ENCODE measurements around the gene SYTL3.
"Not testable (repeated sequence)": the region's sequence is repeated elsewhere in the genome, so short reads cannot be mapped to it uniquely, and the experiment has no call there.

Gene SYTL3

GRCh38 chr6:158665332-158665731 is 15.5 kb downstream of the SYTL3 start:
- FAIRE-seq = no peak

DNA sequence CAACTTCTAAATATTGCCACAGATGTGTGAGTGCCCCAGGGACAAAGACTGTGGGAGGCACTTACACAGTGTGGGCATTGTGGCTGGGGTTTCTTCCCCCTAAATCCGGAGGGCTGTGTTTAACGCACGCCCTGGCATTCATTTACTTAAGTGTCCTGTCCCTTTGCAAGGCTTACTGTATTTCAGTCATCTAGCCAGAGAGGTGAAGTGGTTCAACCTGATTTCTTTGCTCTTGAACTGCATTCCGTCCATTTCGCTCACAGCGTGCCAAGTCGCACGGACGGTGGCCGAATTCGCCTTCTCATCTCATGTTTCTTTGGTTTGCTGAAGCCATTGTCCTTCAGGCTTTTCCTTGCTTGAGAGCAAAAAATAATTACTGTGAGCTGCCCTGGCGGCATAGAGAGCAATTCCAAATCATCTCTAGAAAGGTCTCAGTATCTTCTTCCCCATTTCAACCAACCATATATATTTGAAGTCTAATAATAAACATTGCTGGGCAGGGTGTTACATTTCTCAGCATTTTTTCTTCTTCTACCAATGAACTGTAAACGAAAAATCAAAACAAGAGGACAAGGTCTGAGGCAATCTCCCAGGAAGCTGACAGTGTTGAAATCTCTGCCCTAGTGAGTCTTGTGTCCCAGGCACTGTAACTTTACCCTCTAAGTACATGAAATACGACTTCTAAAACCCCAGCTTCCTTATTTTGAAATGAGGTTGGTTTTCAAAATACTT is 16.9 kb downstream of the SYTL3 start:
- FAIRE-seq = no peak

DNA sequence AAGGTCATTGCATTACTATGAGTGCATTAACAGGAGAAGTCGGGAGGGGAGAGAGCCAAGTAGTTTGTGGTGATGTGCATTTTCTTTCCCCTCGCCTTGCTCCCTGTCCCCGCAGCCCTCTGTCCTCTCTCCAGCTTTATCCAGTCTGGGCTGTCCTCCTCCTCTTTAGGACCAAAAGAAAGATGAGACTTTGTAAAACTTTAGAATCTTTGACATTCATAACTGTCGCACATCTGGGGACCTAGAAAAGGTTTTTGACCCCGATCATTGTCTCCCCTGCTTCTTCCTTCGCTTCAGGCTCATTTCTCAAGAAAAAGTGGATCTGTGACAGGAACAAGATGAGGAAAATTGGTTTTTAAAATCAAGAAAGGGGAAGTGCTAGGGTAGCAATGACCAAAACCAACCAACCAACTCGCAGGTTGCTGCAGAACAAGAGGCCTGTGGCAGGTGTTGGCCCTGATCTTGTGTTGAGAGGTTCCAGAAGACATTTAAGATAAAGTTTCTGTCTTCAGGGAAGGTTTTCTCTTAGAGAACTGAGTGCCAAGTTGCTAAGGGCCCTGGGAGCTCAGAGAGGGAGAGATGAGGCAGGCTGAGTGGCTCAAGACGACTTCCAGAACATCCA is 17.6 kb downstream of the SYTL3 start:
- FAIRE-seq = no peak

- no peak for FAIRE-seq
Observed at GRCh38 chr6:158668707-158669103, 18.9 kb downstream of the SYTL3 start.

- FAIRE-seq = no peak
Observed at GRCh38 chr6:158669145-158670035, 19.5 kb downstream of the SYTL3 start.

DNA sequence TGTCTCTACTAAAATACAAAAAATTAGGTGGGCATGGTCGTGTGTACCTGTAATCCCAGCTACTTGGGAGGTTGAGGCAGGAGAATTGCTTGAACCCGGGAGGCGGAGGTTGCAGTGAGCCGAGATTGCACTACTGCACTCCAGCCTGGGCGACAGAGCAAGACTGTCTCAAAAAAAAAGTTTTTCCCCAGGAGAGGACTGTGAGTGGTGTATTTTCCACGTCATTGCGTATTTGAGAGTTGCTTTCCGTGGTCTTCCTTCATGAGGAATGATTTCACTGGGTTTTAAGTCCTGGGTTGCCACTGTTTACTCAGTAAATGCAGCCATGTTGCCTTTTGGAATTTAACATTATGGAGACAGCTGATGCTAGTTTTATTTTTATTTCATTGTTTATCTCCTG is 22.3 kb downstream of the SYTL3 start:
- not testable (repeated sequence) for FAIRE-seq

GRCh38 chr6:158672726-158673125 is 22.9 kb downstream of the SYTL3 start:
- no peak for FAIRE-seq

- FAIRE-seq = no peak
Observed at GRCh38 chr6:158674342-158675131, 24.7 kb downstream of the SYTL3 start.

DNA sequence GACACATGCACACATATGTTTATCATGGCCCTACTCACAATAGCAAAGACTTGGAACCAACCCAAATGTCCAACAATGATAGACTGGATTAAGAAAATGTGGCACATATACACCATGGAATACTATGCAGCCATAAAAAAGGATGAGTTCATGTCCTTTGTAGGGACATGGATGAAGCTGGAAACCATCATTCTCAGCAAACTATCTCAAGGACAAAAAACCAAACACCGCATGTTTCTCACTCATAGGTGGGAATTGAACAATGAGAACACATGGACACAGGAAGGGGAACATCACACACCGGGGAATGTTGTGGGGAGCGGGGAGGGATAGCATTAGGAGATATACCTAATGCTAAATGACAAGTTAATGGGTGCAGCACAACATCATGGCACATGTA is 27.2 kb downstream of the SYTL3 start:
- FAIRE-seq = not testable (repeated sequence)

GRCh38 chr6:158677906-158678578 is 28.2 kb downstream of the SYTL3 start:
- no peak for FAIRE-seq

DNA sequence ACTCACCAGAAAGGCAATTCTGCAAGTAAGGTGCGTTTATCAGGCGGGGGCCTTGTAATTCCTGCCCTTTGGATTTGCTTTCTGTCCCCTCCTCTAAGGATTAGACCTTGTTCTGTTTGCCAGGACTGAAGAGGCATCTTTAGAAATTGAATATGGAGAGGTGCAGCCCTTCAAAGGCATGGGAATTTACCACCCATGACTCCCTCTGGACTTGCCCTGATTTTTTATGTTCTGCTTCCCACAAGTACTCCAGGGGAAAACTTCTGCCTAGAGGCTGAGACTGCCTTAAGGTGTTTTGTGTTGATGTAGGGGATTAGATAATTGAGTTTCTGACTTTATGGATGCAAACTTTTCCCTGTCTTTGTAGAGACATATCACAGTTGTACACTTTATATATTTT is 30.2 kb downstream of the SYTL3 start:
- no peak for FAIRE-seq

DNA sequence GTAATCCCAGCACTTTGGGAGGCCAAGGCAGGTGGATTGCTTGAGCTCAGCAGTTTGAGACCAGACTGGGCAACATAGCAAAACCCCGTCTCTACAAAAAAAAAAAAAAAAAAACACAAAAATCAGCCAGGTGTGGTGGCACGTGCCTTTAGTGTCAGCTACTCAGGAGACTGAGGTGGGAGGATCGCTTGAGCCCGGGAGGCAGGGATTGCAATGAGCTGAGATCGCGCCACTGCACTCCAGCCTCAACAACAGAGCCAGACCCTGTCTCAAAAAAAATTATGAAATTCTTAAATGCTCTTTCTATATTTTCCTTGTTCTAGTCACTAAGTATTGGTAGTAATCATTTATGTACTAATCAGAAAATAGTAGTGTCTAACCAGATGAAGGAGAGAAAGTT is 30.6 kb downstream of the SYTL3 start:
- FAIRE-seq = no peak

- no peak for FAIRE-seq
Observed at GRCh38 chr6:158684311-158684710, 34.5 kb downstream of the SYTL3 start.

GRCh38 chr6:158684745-158685324 is 35.0 kb downstream of the SYTL3 start:
- no peak for FAIRE-seq

GRCh38 chr6:158686311-158686710 is 36.5 kb downstream of the SYTL3 start:
- no peak for FAIRE-seq

GRCh38 chr6:158686791-158687381 is 37.0 kb downstream of the SYTL3 start:
- no peak for FAIRE-seq

GRCh38 chr6:158687506-158687905 is 37.7 kb downstream of the SYTL3 start:
- no peak for FAIRE-seq

- no peak for FAIRE-seq
Observed at GRCh38 chr6:158688860-158689259, 39.0 kb downstream of the SYTL3 start.

DNA sequence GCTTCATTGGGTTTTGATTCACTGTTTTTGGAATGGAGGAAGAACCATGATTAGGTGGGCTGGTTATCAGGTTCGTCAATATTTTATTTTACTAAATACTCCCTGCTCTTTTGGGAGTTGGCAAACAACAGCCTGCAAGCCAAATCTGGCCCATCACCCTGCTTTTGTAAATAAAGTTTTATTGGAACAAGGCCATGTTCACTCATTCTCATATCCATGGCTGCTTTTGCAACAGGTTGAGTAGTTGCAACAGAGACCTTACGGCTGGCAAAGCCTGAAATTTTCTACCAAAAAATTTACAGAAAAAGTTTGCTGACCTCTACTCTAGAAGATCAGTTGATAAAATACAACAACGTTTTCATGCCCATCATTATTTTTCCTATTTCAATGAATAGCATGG is 45.1 kb downstream of the SYTL3 start:
- no peak for FAIRE-seq

DNA sequence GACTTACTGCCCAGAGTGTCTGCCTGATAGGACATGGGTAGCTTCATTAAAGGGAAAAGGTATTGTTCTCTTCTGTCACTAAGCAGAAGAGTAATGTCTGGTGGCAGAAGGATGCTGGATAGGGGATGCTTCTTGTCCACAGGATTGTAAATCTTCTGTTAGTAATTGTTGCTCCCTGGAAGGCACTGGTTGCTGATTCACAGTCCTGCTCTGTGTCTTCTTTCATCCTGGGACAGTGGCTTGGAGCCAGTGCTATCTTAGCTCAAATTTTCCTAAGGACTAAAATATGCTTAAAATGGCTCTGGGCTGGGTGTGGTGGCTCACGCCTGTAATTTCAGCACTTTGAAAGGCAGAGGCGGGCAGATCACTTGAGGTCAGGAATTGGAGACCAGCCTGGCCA is 48.0 kb downstream of the SYTL3 start:
- FAIRE-seq = no peak

DNA sequence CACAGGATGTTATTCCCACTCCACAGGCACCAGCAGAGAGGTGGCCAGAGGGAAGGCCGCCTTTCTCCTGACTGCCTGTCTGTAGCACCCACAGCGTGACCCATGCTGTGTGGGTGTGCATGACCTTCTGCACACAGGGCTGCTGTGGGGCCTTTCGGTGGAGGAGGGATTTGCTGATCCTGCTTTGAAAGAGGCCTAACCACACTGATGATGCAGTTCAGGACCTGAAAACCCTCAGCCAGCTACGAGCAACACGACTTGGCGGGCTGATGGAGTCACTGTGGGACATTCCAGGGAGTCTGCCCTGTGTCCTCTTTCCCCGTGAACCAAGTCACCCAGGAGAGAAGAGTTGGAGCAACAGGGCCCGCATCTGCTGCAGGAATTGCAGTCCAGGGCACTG is 49.1 kb downstream of the SYTL3 start:
- FAIRE-seq = no peak

DNA sequence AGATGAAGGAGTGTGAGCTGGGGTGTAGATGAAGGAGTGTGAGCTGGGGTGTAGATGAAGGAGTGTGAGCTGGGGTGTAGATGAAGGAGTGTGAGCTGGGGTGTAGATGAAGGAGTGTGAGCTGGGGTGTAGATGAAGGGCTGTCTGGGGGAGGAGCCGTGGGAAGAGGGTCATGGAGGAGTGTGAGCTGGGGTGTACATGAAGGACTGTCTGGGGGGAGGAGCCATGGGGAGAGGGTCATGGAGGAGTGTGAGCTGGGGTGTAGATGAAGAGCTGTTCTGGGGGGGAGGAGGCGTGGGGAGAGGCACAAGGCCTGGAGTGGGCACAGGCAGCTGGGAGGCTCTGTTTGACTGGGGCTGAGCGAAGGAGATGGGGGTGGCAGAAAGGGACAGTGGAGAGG is 51.4 kb downstream of the SYTL3 start:
- not testable (repeated sequence) for FAIRE-seq

All from islet of Langerhans (tissue), 1 donor.